Measurements from ENCODE around the gene TLE4.

TLE4 gene

DNA sequence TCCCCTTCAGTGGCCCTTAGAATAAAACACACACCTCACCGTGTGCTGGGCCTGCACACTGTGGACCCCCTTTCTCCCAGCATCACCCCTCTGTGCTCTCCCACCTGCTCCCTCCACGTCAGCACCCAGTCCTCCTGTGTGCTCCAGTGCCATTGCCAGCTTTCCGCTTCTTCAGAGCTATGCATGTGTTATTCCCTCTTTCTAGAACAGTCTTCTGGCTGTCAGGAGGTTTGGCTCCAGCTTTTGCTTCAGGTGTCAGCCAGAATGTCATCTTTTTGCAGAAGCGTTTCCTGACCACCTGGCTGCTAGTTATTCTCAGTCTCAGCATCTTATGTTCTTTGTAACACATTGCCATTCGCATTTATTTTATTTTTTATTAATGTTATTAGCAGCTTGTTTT lies 119.7 kb downstream of the TLE4 start:
- no peak for DNase-seq (ENCODE audit: low read depth)

DNA sequence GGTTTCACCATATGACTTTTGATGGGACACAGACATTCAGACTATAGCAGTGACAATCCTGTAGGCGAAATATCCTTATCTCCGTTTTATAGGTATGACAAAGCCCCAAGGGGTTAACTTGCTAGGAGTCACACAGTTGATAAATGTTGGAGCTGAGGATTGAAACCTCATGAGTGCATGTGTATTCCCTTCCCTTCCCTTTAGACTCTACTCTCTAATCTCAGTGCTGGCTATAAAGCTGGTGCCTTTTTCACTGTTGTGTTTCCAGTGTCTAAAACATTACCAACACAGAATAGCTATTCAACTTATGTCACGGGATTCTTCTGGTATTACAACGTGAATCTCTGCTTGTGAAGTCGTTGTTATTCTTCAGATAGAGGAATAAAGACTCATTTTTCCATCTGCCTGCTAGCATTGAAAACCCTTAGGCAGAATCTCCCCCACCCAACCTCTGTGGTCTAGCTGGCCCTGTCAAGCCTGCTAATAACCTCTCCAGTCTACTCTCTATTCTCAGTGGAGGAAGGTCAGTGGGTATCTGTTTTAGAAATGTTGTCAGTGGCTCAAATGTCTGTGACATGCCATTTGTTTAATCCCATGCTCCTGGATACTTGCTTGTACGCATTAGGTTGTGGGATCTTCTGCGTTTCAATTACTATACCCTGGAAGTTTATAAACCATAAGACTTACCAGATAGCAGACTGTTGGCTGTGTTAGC lies 121.2 kb downstream of the TLE4 start:
- no peak for DNase-seq (ENCODE audit: low read depth)

DNA sequence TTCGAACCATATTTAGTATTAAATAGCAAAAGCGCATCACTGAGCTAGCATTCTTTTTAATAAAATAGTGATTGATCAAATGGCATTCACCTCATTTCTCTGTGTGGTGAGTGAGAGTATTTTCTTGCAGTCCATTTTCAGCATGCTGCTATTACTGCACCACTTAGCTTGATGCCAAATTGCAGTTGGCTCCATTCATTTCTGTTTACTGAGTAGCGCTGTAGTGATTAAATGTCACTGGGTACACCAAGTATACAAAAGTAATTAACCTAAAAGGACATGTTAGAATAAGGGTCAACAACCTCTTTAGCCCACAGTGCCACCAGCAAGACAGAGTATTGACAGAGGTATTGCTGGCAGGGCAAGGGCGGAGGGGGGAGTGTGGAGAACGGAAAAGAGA lies 122.0 kb downstream of the TLE4 start:
- DNase-seq (ENCODE audit: low read depth): no peak

DNA sequence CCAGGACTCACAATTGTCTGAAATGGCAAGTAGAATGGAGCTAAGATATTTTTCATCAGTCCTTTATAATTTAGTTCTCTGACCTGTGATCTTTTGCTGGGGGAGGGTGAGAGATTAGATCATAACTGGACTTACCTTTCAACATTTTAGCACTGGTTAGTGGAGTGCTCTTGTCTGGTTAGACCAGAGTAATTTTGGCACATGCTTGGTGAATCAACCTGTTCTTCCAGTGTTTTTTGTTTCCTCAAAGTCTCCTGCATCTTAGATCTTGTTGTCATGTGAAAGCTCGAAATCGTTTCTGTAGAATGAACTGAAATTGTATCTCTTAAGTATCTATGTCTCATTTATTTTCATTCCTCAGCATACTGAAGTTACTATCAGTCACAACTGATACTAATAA lies 122.4 kb downstream of the TLE4 start:
- DNase-seq (ENCODE audit: low read depth): no peak

DNA sequence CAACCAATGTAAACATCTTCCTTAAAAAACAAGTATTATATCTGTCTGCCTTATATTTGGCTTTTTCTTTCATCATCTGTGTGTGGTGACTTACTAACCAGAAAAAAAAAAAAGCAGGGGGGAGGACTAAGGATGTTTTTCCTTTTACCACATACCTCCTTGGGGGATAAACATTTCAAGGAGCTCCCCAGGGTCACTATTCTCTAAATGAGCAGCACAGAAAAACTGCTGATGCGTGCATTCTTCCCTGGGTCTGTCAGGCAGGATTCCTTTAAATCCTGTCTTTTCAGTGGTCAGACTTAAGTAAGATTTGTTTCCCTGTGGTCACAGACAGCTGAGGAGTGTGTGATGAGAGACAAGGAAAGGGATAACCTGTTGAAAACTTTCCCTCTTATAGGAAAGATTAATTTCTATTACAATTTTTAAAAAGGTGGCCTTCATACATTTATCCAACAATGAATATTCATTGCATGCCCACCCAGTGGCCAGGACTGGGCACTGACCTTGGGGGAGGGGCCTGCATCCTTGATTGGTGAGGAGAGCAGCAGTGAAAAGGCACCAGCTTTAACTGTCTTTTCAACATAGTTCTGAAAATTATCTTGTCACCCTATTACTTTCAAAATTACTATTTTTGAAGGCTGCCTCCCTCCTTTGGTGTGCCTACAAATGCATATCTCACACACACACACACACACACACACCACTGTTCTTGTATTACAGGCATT lies 123.1 kb downstream of the TLE4 start:
- no peak for DNase-seq (ENCODE audit: low read depth)

DNA sequence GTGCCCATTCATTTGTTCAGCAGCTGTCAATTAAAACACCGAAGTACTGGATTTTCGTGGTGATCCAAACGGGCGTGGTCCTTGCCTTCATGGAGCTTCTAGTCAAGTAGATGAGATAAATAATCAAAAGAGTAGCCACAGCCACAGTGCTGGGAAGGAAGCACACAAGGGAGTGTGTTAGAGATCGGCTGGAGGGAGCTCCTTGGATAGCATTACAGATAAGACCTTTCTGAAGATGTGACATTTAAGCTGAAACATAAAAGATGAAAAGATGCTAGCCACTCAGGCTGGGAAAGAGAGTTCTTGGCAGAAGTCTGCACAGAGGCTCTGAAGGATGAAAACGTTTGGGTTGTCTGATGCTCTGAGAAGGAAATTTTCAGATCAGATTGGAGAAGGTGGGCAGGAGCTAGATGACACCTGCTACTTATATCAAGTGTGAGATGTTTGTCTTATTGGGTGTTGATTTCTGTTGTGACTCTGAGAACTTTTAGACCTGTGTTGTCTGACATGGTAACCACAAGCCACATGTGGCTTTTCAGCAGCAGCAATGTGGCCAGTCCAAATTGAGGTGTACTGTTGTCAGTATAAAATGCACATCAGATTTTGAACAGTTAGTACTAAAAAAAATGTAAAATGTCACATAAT lies 123.9 kb downstream of the TLE4 start:
- no peak for DNase-seq (ENCODE audit: low read depth)

DNA sequence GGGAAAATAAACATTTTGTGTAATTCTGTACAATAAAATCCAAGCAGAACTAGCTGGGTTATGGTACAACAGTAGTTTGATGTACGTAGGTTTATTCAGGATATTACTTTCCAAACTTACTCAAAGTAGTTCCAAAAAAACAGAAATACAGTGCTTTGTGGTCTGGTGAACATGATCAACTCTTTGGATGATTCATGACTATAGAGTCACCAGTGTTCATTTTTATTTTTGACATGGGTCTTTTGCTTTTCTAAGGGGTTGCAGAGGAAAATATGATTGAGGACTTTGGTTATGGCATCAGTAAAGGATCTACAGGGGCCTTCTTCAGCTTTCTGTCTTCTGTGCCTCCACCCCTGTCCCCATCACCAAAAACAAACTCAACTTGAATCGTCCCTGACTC lies 127.2 kb downstream of the TLE4 start:
- no peak for DNase-seq (ENCODE audit: low read depth)

DNA sequence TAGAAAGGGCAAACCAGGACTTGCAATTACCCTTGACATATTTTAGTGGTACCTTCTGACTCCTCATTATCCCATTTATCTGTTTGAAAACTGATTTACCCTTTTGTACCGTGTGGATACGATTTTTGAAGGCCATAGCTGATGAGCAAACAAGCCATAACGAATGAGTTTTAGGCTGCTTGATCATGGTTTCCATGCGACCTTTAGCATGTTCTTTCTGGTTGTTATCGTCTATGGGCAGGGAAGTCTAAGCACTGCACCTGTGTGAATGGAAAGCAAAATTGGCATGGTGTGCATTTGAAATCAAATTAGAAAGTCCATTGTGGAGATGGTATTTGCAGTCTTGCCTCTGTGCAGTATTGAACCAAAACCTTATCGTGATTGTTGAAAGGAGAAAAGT lies 127.7 kb downstream of the TLE4 start:
- no peak for DNase-seq (ENCODE audit: low read depth)

GRCh38 chr9:79700607-79701360 lies 129.0 kb downstream of the TLE4 start:
- no peak for DNase-seq (ENCODE audit: low read depth)

GRCh38 chr9:79701651-79702050 lies 129.9 kb downstream of the TLE4 start:
- no peak for DNase-seq (ENCODE audit: low read depth)

- no peak for DNase-seq (ENCODE audit: low read depth)
These were observed 133.9 kb downstream of the TLE4 start for GRCh38 chr9:79705704-79706103.

DNA sequence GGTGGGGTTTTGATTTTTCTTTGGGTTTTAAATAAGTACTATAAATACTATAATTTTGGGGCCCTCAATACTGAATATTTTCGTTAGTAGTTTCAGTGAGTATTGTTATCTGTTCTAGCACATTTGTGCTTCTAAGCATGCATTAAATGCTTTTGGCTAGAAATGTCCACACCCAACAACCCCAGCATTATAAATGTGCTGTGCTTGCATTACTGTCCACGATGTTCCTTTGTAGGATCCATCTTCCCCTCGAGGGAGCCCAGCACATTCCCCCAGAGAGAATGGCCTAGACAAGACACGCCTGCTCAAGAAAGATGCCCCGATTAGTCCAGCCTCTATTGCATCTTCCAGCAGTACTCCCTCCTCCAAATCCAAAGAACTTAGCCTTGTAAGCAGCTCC lies 134.7 kb downstream of the TLE4 start:
- DNase-seq (ENCODE audit: low read depth): no peak

DNA sequence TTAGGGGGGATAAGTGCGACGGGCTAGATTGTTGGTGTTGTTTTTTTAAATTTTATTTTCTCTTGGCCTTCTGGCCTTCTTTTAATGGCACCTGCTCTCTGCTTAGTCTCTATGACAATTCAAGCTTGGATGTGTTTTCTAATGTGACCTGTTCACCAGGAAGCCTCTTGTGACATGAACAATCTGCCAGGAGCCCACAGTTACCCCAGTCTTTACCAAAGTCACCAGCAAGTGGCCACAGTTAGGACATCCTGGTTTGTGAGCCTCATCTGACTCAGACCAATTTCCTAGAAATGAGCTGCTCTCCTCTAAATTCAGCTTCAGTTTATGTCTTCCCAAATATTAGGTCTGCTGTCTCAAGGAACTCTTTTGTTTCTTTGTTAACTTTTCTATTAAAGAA lies 135.8 kb downstream of the TLE4 start:
- no peak for DNase-seq (ENCODE audit: low read depth)

- no peak for DNase-seq (ENCODE audit: low read depth)
These were observed 136.8 kb downstream of the TLE4 start for GRCh38 chr9:79708541-79708940.

- DNase-seq (ENCODE audit: low read depth): no peak
These were observed 138.2 kb downstream of the TLE4 start for GRCh38 chr9:79709743-79710674.

- no peak for DNase-seq (ENCODE audit: low read depth)
These were observed 140.1 kb downstream of the TLE4 start for GRCh38 chr9:79711874-79712273.

DNA sequence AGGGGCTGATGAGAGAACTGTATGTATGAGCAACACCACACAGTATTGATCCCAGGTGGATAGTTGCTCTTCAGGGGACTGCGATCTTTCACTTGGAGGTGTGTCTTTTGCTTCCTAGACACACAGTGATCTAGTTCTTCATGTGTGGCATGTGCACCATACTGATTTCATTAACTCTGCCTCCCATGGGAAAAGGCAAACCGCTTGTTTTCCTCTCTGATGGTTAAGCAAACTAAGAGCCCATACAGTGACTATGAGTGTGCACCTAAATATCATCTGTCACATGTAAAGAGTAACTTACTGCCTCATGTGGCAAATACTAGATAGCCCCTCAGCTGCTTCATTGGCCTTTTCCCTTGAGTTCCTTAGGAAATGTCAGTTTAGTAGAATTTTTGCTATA lies 147.3 kb downstream of the TLE4 start:
- no peak for DNase-seq (ENCODE audit: low read depth)

DNA sequence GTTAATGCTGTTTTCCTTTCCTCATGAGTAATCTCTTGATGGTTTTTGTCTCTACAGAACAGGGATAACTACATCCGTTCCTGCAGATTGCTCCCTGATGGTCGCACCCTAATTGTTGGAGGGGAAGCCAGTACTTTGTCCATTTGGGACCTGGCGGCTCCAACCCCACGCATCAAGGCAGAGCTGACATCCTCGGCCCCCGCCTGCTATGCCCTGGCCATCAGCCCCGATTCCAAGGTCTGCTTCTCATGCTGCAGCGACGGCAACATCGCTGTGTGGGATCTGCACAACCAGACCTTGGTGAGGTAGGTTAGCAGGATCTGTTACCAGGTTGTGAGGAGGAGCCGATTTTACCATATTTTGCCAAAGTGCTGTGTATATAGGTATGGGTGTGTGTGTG lies 148.2 kb downstream of the TLE4 start:
- no peak for DNase-seq (ENCODE audit: low read depth)

DNA sequence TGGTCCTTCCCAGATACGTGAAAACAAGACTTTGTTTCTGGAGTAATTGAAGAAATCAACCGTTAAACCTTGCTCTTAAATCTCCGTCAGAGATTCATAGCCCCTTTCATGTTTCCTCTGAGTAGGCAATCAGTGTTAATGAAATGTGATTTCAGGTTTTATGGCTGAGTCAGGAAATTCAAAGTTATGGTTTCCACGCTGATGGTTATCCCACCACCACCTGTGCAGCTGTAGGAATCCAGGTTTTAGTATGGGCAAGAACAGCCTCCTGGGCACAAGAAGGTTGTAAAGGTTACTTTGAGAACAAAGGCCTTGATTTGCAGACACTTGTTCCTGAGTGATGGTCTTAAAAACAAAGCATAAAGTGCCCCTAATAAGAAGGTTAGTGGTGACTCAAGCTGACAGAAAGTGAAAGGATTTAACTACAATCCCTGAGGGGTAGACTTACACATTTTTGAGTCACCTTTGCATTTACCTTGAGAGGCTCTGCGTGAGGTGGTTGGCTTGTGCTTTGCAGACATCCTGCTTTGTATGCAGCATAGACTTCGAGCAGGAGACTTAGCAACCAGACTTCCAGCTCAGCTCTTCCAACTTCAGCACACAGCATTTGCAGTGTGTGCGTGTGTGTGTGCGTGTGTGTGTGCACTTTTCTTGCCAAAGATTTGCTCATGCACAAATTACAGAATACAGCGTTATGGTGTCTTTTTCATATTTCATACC lies 159.6 kb downstream of the TLE4 start:
- DNase-seq (ENCODE audit: low read depth): no peak

GRCh38 chr9:79735023-79735779 lies 163.4 kb downstream of the TLE4 start:
- no peak for DNase-seq (ENCODE audit: low read depth)

Measured in activated T-cell treated with anti-CD3 and anti-CD28 coated beads for 24 hours (primary cell).